ENCODE measurements around the gene OLFML3.
"Not testable (repeated sequence)": the region's sequence is repeated elsewhere in the genome, so short reads cannot be mapped to it uniquely, and the experiment has no call there.

DNA sequence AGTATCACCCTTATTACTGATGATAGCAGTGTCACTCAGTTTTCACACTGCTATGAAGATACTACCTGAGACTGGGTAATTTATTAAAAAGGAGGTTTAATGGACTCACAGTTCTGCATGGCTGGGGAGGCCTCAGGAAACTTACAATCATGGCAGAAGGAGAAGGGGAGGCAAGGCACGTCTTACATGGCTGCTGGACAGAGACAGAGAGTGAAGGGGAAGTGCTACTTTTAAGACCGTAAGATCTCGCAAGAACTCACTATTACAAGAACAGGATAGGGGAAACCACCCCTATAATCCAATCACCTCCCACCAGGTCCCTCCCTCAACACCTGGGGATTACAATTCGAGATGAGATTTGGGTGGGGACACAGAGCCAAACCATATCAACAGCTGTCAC, 27.6 kb downstream of the OLFML3 start:
- TF ChIP-seq, protein P1, sequence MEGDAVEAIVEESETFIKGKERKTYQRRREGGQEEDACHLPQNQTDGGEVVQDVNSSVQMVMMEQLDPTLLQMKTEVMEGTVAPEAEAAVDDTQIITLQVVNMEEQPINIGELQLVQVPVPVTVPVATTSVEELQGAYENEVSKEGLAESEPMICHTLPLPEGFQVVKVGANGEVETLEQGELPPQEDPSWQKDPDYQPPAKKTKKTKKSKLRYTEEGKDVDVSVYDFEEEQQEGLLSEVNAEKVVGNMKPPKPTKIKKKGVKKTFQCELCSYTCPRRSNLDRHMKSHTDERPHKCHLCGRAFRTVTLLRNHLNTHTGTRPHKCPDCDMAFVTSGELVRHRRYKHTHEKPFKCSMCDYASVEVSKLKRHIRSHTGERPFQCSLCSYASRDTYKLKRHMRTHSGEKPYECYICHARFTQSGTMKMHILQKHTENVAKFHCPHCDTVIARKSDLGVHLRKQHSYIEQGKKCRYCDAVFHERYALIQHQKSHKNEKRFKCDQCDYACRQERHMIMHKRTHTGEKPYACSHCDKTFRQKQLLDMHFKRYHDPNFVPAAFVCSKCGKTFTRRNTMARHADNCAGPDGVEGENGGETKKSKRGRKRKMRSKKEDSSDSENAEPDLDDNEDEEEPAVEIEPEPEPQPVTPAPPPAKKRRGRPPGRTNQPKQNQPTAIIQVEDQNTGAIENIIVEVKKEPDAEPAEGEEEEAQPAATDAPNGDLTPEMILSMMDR (IDR thresholded peaks at IDR 0.05; ENCODE audit: low read length): not testable (repeated sequence)
- not testable (repeated sequence) for TF ChIP-seq EZH2phosphoT487 (IDR thresholded peaks at IDR 0.05; ENCODE audit: low read length)

All from MM.1S (cell line).